ENCODE data around the gene HAUS7. TPM values are rescaled to one million over a fixed set of nuclear protein-coding genes. Genes with fewer than 3 reads are reported as not detected.
"Not testable (repeated sequence)": the region's sequence is repeated elsewhere in the genome, so short reads cannot be mapped to it uniquely, and the experiment has no call there.

HAUS7 gene
- polyA plus RNA-seq, 1 donor: 27.5 TPM

GRCh38 chrX:153410888-153411254 is 59.5 kb downstream of the HAUS7 start:
- no peak for DNase-seq

GRCh38 chrX:153410373-153410772 is 60.0 kb downstream of the HAUS7 start:
- DNase-seq: no peak

GRCh38 chrX:153409414-153410101 is 60.8 kb downstream of the HAUS7 start:
- DNase-seq: no peak

GRCh38 chrX:153408871-153409351 is 61.5 kb downstream of the HAUS7 start:
- DNase-seq: no peak

- no peak for DNase-seq
Measured at GRCh38 chrX:153408221-153408721, 62.1 kb downstream of the HAUS7 start.

GRCh38 chrX:153407736-153408135 is 62.6 kb downstream of the HAUS7 start:
- no peak for DNase-seq

- DNase-seq: no peak
Measured at GRCh38 chrX:153406903-153407302, 63.5 kb downstream of the HAUS7 start.

GRCh38 chrX:153406011-153406410 is 64.4 kb downstream of the HAUS7 start:
- no peak for DNase-seq

- no peak for DNase-seq
Measured at GRCh38 chrX:153405426-153405825, 65.0 kb downstream of the HAUS7 start.

- not testable (repeated sequence) for DNase-seq
Measured at GRCh38 chrX:153404333-153404732, 66.0 kb downstream of the HAUS7 start.

GRCh38 chrX:153401133-153401764 is 69.1 kb downstream of the HAUS7 start, which contains the start of gene PNMA6E:
TSS of gene PNMA6E (minus strand) at chrX:153401350. CDS start at chrX:153398849, 2,501 bp downstream.
- no peak for DNase-seq

GRCh38 chrX:153400146-153401132 is 69.9 kb downstream of the HAUS7 start:
- DNase-seq: no peak

- DNase-seq: no peak
Measured at GRCh38 chrX:153398275-153398960, 72.0 kb downstream of the HAUS7 start.

Other genes starting within 250 kb of the HAUS7 start
- 0.15 TPM for gene PNMA6F, start 148.8 kb downstream of the HAUS7 start, polyA plus RNA-seq (ENCODE audit: insufficient read length)
- 22.0 TPM for gene ZNF275, start 136.4 kb downstream of the HAUS7 start, polyA plus RNA-seq (ENCODE audit: insufficient read length)
- gene PNMA6E, start 69.2 kb downstream of the HAUS7 start, polyA plus RNA-seq (ENCODE audit: insufficient read length): not detected
- 0.80 TPM for gene ZFP92, start 59.1 kb downstream of the HAUS7 start, polyA plus RNA-seq (ENCODE audit: insufficient read length)
- 0.37 TPM for gene TREX2, start 24.5 kb downstream of the HAUS7 start, polyA plus RNA-seq (ENCODE audit: insufficient read length)
- 148 TPM for gene BGN, start 24.4 kb upstream of the HAUS7 start, polyA plus RNA-seq (ENCODE audit: insufficient read length)
- gene ATP2B3, start 47.1 kb upstream of the HAUS7 start, polyA plus RNA-seq (ENCODE audit: insufficient read length): 0.18 TPM
- 14.7 TPM for gene CCNQ, start 128.6 kb upstream of the HAUS7 start, polyA plus RNA-seq (ENCODE audit: insufficient read length)
- gene DUSP9, start 176.6 kb upstream of the HAUS7 start, polyA plus RNA-seq (ENCODE audit: insufficient read length): 33.8 TPM
- 7.5 TPM for gene PNCK, start 203.2 kb upstream of the HAUS7 start, polyA plus RNA-seq (ENCODE audit: insufficient read length)
- 56.6 TPM for gene SLC6A8, start 217.3 kb upstream of the HAUS7 start, polyA plus RNA-seq (ENCODE audit: insufficient read length)

Data from left kidney (tissue), 2 donors.